GM12874 (cell line): ENCODE data around the gene WDR37.

Experiments
- TF ChIP-seq, protein P1 (sequence below): IDR thresholded peaks from 2 replicates; pipeline ENCODE4 v1.5.1; 2011; ENCODE audit warnings: low read depth, mild to moderate bottlenecking, control low read depth, low read length, moderate library complexity; ENCODE audit not compliant: insufficient read depth

WDR37 gene

DNA sequence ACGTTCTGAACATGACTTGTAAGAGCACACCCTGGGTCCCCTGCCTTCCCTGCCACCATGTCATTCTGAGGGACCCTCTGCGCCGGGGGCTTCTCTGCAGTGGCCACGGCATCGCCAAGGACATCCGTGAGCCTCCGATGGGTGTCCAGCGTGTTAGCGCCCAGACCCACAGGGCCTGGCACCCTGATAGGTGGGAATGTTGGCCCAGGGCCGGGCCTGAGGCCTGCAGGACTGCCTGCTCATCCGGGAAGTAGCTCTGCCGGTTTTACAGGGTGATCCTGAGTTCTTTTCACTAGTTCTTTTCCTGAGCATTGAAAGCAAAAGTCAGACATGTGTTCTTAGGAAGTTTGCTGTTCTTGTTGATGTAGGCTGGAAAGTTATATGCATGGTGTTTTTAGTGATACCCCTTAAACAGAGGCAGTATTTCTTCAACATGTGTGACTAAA lies 54.5 kb downstream of the WDR37 start:
- TF ChIP-seq, protein P1, sequence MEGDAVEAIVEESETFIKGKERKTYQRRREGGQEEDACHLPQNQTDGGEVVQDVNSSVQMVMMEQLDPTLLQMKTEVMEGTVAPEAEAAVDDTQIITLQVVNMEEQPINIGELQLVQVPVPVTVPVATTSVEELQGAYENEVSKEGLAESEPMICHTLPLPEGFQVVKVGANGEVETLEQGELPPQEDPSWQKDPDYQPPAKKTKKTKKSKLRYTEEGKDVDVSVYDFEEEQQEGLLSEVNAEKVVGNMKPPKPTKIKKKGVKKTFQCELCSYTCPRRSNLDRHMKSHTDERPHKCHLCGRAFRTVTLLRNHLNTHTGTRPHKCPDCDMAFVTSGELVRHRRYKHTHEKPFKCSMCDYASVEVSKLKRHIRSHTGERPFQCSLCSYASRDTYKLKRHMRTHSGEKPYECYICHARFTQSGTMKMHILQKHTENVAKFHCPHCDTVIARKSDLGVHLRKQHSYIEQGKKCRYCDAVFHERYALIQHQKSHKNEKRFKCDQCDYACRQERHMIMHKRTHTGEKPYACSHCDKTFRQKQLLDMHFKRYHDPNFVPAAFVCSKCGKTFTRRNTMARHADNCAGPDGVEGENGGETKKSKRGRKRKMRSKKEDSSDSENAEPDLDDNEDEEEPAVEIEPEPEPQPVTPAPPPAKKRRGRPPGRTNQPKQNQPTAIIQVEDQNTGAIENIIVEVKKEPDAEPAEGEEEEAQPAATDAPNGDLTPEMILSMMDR = no peak

GRCh38 chr10:1114315-1114714 lies 58.1 kb downstream of the WDR37 start:
- TF ChIP-seq, protein P1 = no peak

- TF ChIP-seq, protein P1 = no peak
Observed at GRCh38 chr10:1114719-1115606, 58.8 kb downstream of the WDR37 start.

GRCh38 chr10:1115607-1115955 lies 59.4 kb downstream of the WDR37 start:
- TF ChIP-seq, protein P1 = no peak

DNA sequence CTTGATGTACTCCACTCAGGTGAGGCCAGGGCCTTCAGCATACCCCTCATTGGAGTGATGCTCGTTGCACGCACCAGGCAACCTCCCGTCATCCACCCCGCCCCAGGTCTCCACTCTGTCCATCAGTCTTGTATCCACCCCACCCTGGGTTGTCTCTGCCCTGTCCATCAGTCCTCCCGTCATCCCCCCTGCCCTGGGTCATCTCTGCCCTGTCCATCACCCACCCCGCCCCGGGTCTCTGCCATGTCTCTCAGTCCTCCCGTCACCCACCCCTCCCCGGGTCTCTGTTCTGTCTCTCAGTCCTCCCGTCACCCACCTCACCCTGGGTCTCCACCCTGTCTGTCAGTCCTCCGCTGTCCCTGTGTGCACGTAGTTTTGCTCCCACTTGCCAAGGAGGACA lies 59.9 kb downstream of the WDR37 start:
- TF ChIP-seq, protein P1 = no peak

DNA sequence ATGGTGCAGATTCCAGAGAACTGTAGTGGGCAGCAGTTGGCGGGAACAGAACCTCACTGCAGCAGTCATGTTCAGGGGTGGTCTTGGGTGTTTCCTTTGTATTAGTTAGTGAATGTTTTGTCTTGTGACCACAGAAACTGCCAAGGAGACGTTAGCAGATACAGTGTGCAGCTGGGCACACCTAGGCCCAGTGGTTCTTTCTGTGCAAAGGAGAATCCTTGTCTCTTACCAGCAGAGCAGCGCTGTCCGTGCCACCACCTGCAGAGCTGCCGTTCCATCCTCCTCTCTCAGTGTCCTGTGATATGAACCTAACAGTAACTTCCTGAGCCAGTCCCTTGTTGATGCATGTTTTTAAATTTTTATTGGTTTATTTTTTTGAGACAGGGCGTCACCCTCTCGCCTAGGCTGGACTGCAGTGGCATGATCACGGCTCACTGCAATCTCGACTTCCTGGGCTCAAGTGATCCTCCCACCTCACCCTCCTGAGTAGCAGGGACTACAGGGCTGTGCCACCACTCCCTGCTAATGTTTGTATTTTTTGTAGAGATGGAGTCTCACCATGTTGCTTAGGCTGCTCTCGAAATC lies 60.6 kb downstream of the WDR37 start:
- TF ChIP-seq, protein P1 = no peak

DNA sequence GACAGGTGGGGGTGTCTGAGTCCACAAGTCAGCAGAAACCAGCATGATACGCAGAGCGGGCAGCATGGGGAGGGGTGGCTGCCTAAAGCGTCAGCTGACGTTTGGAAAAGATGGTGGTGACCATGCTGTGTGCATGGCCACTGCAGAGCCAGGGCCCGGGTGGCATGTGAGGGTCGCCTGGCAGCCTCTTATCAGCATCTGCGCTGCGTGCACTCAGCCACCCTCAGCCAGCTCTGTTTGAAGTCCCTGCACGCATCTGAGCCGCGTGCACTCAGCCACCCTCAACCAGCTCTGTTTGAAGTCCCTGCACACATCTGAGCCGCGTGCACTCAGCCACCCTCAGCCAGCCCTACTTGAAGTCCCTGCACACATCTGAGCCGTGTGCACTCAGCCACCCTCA lies 61.5 kb downstream of the WDR37 start:
- TF ChIP-seq, protein P1 = no peak
